ENCODE measurements around the gene GOLGB1.

The GOLGB1 gene

DNA sequence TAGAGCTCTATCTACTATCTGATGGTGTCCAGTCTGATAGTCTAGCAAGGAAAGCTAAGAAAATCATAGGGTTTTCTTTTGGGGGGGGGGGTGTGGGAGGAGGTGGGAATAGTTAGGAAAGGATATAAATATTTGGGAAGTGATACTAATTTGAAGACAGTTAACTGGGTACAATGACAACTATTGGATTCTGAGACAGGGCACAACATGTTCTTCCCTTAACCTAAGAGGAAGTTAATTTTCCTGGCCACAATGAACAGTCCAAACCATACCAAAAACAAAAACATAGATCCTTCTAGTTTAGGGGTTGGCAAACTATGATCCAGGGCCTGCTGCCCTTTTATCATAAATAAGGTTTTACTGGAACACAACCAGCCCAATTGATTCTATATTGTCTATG, 78.9 kb downstream of the GOLGB1 start:
- DNase-seq, result no peak

DNA sequence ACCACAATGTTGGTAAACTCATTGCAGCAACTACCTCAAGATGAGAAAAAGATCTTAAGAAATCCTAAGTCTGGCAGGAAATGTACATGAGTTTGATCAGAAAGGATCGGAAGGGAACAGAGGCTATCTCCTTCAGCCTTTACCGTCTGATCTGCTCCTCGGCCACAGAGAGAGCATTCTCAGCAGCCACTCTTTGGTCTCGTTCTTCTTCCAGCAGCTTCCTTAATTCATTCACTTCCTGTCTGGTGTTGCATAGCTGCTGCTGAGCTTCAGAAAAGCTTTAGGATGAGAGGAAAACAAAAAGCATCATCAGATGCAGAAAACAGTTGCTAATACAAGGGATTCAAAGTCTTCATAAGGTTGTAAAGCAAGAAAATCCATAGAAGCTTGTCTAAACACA, 82.2 kb downstream of the GOLGB1 start:
- DNase-seq, result no peak

DNA sequence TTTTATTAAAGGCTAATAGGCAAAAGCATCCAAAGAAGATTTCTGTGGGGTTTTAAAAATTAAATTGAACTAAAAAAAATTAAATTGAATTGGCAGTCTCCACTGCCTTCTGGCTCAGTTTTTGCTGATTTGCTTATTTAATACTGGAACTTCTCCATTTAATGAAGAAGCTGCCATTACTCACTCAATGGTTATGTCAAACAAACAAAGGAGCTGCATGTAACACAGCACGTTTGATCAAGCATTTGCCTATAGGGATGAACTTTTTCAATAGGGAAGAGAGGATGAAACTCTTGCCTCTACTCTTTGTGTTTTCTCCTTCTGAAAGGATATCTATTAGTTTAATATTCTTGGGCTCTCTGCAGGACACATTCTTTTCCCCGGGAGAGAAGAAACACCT, 84.1 kb downstream of the GOLGB1 start:
- no peak for DNase-seq

DNA sequence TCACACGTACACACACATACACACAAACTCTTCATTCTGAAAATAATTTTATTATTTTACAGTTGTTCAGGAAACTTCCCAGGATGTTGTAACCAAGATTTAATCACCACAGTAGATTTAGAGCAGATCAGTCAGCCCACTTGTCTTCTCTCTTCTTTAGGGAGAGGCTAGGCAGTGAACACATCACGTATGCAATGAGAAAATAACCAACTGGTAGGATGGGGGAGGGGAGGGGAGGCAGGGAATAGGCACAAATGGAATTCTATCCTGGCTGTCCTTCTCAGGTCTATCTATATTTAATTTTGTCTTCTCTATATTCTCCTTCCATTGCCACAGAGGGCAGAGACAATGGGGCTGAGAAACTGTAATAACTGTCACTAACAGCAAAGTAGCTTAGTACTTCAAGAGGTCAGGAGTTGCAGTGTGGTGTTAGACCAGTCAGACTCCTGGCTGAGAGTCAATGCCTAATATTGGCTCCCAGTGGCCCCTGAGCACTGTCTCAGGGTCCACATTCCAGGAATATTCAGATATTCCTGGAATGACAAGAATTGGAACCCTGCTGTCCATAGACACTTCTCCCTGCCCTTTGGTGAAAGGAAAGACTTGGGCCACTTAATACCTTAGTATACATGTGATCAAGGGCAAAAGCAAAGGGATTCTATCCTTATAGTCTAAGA, 86.2 kb downstream of the GOLGB1 start:
- DNase-seq, result no peak

DNA sequence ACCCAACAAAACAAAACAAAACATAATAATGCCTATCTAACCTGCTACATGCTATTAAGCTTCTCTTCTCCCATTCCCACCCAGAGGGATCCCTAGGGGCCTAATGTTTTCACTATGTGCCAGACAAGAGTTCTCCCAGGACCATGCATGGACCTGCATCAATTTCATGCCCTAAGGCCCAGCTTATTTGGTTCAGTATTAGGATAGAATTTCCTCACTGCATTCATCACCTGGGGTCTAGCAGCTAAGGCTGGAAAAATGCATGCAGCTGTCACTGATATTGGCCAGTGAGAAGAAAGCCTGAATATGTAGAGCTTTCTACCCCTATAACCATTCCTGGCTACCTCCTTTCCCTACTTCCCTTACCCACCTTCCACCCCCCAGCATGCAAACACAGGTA, 86.8 kb downstream of the GOLGB1 start:
- DNase-seq, result no peak

DNA sequence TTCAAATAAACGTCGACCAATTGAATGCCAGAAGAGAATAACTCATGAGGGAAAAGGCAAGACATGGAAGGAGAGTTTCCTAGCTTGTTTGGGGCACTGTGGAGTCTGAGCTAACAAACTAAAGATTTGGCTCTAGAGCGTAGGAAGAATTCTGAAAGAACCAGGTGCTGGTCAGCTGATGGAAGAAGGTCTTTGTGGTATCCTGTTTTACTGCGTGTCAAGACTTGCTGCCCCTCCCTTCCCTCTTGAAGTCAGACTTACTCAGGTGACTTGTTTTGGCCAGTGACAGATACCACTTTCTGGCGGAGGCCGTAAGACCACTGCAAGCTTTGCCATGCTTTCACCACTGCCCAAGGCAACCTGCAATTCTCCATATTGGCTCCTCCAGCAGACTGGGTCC, 88.2 kb downstream of the GOLGB1 start:
- DNase-seq, result no peak

DNA sequence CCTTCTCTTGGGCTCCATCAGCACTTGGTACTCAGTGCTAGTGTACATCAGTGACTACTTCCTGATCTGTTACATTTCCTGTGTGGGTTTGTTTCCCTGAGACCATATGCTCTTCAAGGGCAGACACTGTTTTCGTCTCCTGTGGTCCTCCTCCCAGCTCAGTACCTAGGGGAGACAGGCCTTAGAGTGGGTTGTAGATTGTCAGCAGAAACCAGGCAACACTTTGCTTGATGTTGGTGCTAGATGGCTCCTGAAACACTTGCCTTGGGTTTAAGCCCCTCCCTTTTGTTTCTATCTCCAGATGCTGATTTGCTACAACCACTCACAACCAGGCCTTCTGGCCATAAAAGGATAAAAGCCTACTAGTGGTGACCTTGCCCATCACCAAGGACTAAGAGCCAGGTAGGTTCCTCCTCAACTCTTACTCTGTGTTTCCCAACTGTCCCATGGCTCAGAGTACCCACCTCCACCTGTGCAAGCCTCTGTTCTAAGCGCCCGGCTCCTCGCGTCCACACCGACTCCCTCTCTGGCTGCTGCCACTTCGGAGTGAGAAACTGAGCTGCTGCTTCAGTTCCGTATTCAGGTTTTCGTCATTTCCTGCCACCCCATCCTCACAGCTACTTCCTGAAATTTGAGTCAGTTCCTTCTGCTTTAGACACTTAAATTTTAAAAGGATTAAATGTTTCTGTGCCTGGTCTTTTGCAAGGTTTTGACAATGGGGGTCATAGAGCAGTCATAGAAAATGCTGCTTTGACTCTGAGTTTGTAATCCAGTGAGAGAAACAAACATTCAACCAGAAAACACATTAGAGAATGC, 89.0 kb downstream of the GOLGB1 start, which contains the start of gene HCLS1:
HCLS1 (minus strand) TSS at position 548 of the 816 bp plus-strand sequence. CDS start 2,556 bp downstream, outside the sequence.
- DNase-seq, result peak; percentile 63

DNA sequence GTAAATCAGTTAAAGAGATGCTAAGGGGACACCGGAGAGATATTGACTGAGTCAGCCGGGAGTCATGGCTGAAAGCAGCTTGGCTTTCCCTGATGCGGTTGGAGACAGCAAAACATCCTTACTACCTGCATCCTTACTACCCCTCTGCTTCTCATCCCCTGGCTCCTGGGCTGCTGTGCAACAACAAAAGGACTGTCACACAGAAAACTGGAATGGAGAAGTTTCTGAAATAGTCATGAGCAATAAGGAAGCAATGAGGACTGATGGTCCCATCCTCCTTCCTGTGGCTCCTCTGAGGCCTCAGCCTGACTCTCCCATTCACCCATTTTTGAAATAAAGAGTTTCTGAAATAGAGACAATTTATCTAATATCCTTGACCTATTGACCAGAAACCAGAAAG, 90.0 kb downstream of the GOLGB1 start:
- no peak for DNase-seq

DNA sequence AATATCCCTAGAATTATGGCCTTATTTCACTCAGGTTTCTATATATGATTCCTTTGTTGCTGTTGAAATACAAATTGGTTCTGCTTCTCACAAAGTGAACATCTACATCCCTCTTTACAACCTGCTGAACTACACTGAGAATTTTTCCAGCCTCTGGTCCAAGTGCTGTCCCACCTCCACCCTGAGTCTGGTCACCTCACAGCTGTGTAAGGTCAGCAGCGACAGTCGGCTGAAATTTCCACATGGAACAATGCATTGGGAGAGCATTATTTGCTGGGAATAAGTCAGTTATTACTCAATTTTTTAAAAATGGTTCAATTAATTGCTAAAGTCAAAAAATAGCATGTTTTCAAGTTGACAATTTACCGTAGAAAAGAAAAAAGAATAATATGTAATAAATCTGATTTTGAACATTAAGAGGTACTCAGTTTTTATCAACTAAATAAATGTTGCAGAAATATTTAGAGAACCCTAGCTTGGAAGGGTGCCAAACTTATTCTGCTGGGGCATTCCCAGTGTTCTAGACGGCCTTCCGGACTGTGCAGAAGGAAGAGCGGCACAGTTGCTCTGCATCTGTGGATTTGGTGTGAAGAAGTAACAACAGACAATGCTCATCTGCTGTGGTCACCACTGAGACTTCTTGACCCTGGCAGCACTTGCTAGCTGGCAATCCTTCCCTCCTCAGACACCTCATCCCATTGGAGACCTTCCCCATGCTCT, 90.7 kb downstream of the GOLGB1 start:
- DNase-seq, result no peak

DNA sequence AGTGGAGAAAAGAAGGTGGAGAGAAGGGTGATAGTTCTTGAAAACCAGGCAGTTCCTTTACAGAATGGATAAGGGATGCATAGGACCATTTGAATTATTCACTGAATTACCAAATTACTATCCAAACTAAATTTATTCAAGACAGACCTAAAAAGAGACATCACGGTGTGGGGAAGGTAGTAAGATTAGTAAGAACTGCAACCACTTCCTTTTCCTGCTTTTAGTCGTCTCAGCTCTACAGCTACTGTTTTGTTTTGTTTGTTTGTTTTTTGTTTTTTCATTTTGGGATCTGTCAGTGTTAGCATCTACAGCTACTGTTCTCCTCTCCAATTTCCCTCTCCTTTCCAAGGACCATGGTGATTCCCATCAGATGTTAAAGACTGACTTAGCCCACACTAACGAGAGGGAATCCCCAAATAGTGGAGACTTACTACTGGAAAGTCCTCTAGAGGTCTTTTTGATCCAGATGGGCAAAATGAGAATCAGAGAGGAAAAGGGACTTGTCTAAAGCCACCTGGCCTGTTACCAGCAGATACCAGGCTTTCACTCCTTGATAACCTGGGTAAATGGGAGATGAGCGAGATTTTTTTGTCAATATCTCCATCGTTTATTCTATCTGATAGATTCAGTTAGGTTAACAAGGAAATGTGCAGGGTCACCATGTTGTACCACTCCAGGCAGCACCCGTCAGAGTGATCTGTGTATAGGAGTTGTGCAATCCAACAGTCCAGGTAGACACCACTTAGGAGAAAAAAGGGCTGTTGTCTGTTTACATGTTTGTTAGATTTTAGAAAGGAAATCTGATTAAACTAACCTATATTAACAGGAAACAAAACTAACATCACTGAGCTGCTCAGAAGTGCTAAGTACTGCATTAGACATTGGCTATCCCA, 94.8 kb downstream of the GOLGB1 start:
- no peak for DNase-seq

DNA sequence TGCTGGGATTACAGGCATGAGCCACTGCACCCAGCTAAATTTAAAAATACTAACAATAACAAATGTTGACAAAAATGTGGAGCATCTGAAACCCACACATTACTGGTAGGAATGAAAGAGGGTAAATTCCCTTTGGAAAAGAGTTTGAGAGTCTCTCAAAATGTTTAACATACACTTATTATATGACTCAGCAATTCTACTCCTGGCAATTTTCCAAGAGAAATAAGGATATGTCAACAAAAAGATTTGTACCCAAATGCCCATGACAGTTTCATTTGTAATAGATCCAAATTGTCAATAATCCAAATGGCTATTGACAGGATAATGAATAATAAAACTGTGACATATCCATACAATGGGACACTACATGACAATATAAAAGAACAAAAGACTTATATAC, 97.9 kb downstream of the GOLGB1 start:
- DNase-seq, result no peak

DNA sequence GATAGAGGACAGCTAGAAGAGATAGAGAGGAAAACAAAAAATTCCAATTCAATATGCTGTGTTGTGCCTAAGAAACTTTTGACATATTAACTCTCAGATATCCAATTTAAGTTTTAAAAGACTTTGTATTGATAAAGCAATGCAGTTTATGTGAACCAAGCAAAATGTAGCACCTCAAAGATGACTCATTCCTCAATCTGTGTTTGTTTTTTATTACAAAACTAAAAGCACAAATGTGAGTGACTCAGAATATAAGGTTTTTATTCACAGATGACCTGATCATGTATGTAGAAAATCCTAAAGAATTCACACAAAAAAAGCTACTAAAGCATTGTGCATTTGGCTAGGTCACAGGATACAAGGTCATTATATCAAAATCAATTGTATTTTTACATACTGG, 99.9 kb downstream of the GOLGB1 start:
- no peak for DNase-seq

DNA sequence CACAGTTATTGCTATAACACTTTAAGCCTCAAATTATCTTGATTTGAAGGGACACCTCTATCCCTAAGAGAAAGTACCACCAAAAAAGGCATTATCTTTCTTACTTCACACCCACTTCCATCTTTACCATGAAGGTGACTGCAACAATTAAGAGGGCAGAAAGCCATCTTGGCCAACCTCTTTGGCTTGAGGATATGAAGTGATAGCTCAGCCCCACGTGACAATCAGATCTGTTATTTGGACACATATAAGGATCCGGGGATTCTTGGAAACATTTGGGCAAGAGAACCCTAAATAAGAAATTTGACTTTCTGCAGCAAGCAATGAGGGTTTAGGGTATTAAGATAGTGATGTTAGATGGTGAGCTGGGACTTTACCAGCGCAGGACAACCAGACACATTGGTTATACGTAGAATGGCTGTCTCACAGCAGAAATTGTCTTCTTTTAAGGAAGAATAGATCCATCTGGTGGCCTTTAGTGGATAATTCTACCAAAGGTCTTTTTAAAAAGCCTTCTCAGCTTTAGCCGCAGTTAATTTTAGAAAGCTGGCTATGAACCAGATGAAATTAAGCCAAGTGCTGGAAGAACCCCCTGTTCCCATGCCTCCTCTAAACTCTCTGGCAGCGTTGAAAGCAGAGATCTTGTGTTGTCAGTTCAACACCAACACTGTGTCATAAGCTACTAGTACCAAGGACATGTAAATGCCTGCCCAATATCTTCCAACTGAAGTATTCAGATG, 101.2 kb downstream of the GOLGB1 start:
- no peak for DNase-seq

DNA sequence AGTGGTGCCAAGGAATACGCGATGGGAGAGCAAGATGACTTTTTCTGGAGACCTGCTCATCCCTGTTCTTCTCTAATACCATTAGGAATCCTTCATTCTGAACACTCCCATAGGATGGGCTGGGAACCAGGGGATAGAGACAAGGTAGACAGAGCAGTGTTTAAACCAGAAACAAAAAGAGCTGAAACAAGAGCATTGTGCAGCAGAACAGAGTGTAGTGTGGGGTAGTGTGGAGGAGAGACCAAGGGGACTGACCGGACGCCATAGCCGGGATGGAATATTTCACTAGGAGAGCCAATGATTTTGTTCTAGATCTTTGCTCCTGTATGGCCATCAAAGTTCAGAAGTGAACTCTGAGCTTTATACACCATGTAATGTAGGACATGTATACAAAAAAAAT, 104.5 kb downstream of the GOLGB1 start:
- no peak for DNase-seq

DNA sequence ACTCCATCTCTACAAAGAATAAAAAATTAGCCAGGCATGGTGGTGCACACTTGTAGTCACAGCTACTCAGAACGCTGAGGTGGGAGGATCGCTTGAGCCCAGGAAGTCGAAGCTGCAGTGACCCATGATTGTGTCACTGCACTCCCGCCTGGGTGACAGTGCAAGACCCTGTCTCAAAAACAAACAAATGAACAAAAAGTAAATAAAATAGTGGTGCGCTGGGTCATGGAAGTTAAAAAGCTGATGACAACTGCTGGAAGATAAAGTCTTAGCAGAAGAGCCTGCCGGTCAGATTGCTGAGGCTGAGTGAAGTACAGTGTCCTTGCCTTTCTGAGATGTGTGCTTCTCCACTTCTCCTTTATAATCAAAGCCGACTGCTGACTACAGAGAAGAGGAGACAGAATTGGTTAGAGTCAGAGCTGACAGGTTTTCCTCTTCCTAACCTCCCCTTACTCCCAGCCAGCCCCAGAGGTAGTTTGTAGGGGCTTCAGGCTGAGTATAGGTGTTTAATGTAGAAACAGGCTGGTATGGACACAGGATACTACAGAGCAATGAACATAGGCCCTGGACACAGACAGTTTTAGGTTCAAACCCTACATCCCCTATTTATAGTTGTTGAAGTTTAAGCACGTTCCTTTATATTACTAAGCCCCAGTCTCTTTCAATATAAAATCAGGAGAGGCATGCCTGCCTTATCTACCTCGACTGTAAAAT, 106.8 kb downstream of the GOLGB1 start:
- no peak for DNase-seq

DNA sequence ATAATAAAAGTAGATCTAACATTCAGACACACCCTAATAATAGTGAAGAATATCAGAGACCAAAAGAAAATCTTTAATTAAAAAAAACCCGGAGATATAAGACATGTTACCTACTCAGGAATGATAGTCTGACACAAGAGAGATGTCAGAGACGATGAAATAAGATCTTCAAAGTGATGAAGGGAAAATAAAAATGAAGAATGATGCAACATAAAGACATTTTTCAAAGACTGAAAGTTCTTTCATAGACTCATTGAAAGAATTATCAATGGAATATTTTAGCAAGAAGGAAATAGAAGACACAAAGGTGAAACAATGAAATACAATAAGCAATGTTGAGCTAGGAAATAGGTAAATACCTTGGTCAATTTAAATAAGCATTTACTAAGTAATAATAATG, 108.4 kb downstream of the GOLGB1 start:
- DNase-seq, result no peak

DNA sequence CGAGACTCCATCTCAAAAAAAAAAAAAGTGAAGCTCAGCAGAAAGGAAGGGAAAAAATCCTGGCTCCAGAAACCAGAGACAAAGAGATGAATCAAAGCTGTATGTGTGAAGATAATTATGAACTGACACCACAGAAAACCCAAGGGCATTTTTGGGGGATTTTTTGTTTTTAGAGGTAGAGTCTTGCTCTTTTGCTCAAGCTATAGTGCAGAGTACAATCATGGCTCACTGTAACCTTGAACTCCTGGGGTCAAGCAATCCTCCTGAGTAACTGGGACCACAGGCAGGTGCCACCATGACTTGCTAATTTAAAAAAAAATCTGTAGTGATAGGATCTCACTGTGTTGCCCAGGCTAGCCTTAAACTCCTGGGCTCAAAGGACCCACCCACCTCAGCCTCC, 111.6 kb downstream of the GOLGB1 start:
- DNase-seq, result no peak

DNA sequence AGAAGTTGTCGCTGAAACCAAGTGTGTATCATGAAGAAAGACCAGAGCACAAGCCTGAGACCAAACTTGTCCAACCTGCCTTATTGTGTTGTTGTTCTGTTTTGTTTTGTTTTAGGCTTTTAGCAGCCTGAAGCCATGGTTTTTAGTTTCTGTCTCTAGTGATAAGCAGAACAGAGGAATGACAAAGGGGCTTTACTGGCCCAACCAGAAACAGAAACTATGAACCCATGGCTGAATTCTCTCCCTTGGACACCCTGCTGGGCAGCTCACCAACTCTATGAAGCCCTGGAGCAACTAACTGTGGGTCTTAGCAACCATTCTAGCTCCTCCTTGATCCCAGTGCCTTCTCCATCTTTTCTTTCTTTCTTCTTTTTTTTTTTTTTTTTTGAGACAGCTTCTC, 119.2 kb downstream of the GOLGB1 start:
- DNase-seq, result no peak

DNA sequence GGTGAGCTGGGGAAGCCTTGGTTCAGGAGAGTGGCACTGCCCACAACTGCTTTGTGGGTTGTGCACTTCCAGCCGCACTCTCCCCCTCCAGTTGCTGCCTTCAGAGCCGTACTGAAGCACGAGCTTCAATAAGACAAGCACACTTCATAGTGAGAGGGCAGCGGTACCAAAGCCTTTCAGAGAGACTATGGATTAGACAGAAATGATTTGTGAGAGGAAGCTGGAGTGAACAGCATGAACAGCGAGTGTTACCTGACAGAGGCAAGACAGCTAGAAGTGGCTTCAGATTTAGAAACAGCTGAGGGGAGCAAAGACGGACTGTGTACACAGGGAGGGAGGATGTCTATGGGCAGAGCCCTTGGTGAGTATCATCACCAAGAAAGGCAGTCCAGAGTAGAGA, 119.9 kb downstream of the GOLGB1 start:
- DNase-seq, result no peak

DNA sequence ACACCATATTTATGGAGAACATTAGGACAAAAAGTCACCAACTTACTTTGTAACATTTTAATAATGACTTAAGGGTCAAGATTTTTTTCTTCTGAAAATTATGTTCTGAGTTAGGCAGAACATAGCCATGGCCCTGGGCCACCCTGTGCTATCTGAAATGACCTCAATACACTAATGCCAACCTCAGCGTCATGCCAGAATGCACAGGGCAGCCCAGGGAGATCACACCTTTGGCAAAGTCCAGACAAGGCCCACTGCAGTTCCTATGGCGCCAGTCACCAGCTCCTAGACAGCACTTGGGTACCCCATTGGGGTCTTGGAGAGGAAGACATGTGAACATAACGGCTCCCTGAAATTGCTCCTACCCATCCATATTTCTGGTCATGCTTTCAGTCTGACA, 121.9 kb downstream of the GOLGB1 start:
- DNase-seq, result no peak

DNA sequence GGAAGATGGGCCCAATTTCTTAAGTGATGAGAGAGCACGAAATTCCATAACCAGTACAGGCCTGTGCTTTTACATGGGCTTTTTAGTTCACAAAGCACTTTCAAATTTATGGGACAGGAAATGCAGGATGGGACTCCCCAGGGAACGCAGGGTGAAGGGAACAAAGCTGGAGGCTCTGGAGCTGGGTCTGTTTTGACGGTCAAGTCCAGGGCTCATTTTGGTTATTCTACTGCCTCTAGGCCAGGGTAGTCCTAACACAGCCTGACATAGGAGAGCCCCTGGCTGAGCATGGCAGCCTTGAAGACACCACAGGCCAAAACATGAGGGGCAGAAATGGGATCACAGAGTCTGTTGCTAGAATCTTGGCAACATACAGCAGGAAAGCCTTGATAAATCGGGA, 122.3 kb downstream of the GOLGB1 start:
- no peak for DNase-seq
